Kidney tubule cell (primary cell): ENCODE results near the gene JMJD8.

ENCODE experiments used
- DNase-seq: peaks from one replicate; pipeline ENCODE4 v3.0.0-alpha.2; 2018; ENCODE audit warnings: low spot score

JMJD8 gene

GRCh38 chr16:638034-638543, 46.0 kb downstream of the JMJD8 start:
- no peak for DNase-seq

GRCh38 chr16:637081-638018, 46.8 kb downstream of the JMJD8 start:
- peak; percentile 84 for DNase-seq

GRCh38 chr16:636206-637080, 47.7 kb downstream of the JMJD8 start, which contains the start of gene METTL26:
METTL26 (minus strand) TSS chr16:636305; CDS start chr16:636290, 15 bp downstream.
- DNase-seq: peak; percentile 95

GRCh38 chr16:635573-636205, 48.4 kb downstream of the JMJD8 start:
- DNase-seq: no peak

- no peak for DNase-seq
Measured at GRCh38 chr16:634996-635395, 49.1 kb downstream of the JMJD8 start.

GRCh38 chr16:634051-634670, 50.0 kb downstream of the JMJD8 start:
- DNase-seq: no peak

- DNase-seq: no peak
Measured at GRCh38 chr16:633336-634050, 50.6 kb downstream of the JMJD8 start.

GRCh38 chr16:632486-633335, 51.4 kb downstream of the JMJD8 start:
- no peak for DNase-seq

- DNase-seq: no peak
Measured at GRCh38 chr16:631808-632358, 52.3 kb downstream of the JMJD8 start.
